WTC11 (cell line): ENCODE measurements around the gene PCDHGA9.
"Not testable (repeated sequence)": the region's sequence is repeated elsewhere in the genome, so short reads cannot be mapped to it uniquely, and the experiment has no call there.

ENCODE experiments used
- CBFB ChIP-seq: sonication (generic); formaldehyde crosslinking; IDR thresholded peaks from 2 replicates; pipeline ENCODE4 v1.8.1; 2022; ENCODE audit warnings: mild to moderate bottlenecking, low read depth, missing genetic modification reagents
- CREB1 ChIP-seq: sonication (generic); formaldehyde crosslinking; IDR thresholded peaks from 2 replicates; pipeline ENCODE4 v1.8.0; 2023; ENCODE audit warnings: mild to moderate bottlenecking, missing genetic modification reagents
- FOXJ3 ChIP-seq: sonication (generic); formaldehyde crosslinking; IDR thresholded peaks from 2 replicates; pipeline ENCODE4 v1.9.0; 2021; ENCODE audit warnings: missing genetic modification reagents, mild to moderate bottlenecking, borderline replicate concordance
- JUN ChIP-seq: sonication (generic); formaldehyde crosslinking; IDR thresholded peaks from 2 replicates; pipeline ENCODE4 v1.8.0; 2023; ENCODE audit warnings: mild to moderate bottlenecking, missing genetic modification reagents
- NFE2L1 ChIP-seq: sonication (generic); formaldehyde crosslinking; IDR thresholded peaks from 2 replicates; pipeline ENCODE4 v1.8.1; 2023; ENCODE audit warnings: missing genetic modification reagents
- NR2C2 ChIP-seq: sonication (generic); formaldehyde crosslinking; IDR thresholded peaks from 2 replicates; pipeline ENCODE4 v1.8.0; 2022; ENCODE audit warnings: mild to moderate bottlenecking, missing genetic modification reagents
- SOX15 ChIP-seq: fragments of 250-450 bp; sonication (Bioruptor Pico); IDR thresholded peaks from 2 replicates; pipeline ENCODE4 v1.9.0; 2021; ENCODE audit warnings: mild to moderate bottlenecking
- ZNF317 ChIP-seq: sonication (generic); formaldehyde crosslinking; IDR thresholded peaks from 2 replicates; pipeline ENCODE4 v1.8.1; 2023; ENCODE audit warnings: low read depth, mild to moderate bottlenecking, moderate library complexity, missing genetic modification reagents, borderline replicate concordance
- ZNF671 ChIP-seq: fragments of 250-450 bp; sonication (Bioruptor Pico); IDR thresholded peaks from 2 replicates; pipeline ENCODE4 v1.8.0; 2021; ENCODE audit warnings: mild to moderate bottlenecking
- TF ChIP-seq, protein P1 (sequence below): fragments of 250-450 bp; sonication (Bioruptor Pico); conservative IDR thresholded peaks from 2 replicates; pipeline ENCODE4 v1.9.0; 2021; ENCODE audit warnings: mild to moderate bottlenecking
- TF ChIP-seq, protein P2 (sequence below): sonication (generic); formaldehyde crosslinking; IDR thresholded peaks from 2 replicates; pipeline ENCODE4 v1.8.1; 2022; ENCODE audit warnings: low read depth, missing genetic modification reagents, borderline replicate concordance
- TF ChIP-seq, protein P3 (sequence below): fragments of 200-600 bp; IDR thresholded peaks from 2 replicates; pipeline ENCODE4 v1.8.0; 2022; ENCODE audit warnings: antibody characterized with exemption
- TF ChIP-seq, protein P4 (sequence below): sonication (generic); formaldehyde crosslinking; IDR thresholded peaks from 2 replicates; pipeline ENCODE4 v1.8.0; 2022; ENCODE audit warnings: mild to moderate bottlenecking, missing genetic modification reagents

DNA sequence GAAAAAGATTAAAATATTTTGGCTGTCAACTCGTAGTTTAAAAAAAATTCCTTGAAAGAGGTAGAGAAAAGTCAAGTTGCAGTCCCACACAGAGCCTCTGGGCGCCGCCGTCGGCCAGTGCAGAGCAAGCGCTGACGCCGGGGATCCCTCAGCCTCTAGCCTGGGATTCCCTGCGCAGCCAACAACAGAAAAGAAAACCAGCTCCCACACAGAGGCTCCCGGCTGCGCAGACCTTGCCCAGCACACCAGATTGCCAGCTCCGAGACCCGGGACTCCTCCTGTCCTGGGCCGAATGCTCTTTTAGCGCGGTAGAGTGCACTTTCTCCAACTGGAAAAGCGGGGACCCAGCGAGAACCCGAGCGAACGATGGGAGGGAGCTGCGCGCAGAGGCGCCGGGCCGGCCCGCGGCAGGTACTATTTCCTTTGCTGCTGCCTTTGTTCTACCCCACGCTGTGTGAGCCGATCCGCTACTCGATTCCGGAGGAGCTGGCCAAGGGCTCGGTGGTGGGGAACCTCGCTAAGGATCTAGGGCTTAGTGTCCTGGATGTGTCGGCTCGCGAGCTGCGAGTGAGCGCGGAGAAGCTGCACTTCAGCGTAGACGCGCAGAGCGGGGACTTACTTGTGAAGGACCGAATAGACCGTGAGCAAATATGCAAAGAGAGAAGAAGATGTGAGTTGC is 15.1 kb downstream of the PCDHGA9 start, which contains the start of gene PCDHGB7:
- TF ChIP-seq NFE2L1 (CRISPR knock-in tag); CREB1; ZNF671 (CRISPR knock-in tag); NR2C2 (CRISPR knock-in tag); JUN; SOX15; FOXJ3; CBFB (CRISPR knock-in tag); ZNF317 (CRISPR knock-in tag): not testable (repeated sequence)
- TF ChIP-seq, protein P1, sequence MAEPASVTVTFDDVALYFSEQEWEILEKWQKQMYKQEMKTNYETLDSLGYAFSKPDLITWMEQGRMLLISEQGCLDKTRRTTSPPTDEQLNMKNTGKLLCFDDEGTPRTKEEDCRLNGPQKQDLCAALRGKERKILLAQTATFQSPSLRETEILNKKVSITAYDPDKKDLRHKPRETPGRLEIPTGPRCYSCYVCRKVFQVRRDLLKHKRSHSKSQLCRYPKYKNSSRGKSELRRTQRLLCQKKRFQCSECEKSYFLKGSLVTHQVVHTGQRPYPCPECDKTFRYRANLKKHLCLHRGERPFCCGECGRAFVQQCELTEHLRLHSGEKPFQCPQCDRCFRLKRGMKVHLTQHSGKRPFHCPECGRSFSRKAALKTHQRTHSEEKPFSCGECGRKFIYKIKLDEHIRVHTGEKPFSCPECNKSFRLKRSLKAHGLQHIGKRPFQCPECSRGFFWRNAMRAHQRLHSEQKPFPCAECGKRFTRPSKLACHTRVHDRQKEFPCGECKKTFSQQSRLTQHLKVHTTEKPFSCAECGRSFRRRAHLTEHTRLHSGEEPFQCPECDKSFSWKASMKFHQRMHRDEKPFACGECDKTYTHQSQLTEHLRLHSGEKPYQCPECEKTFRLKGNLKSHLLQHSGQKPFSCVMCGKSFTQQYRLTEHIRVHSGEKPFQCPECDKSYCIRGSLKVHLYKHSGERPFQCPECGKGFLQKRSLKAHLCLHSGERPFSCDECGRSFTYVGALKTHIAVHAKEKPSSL (CRISPR knock-in tag) = not testable (repeated sequence)
- TF ChIP-seq, protein P2, sequence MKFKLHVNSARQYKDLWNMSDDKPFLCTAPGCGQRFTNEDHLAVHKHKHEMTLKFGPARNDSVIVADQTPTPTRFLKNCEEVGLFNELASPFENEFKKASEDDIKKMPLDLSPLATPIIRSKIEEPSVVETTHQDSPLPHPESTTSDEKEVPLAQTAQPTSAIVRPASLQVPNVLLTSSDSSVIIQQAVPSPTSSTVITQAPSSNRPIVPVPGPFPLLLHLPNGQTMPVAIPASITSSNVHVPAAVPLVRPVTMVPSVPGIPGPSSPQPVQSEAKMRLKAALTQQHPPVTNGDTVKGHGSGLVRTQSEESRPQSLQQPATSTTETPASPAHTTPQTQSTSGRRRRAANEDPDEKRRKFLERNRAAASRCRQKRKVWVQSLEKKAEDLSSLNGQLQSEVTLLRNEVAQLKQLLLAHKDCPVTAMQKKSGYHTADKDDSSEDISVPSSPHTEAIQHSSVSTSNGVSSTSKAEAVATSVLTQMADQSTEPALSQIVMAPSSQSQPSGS = not testable (repeated sequence)
- TF ChIP-seq, protein P3, sequence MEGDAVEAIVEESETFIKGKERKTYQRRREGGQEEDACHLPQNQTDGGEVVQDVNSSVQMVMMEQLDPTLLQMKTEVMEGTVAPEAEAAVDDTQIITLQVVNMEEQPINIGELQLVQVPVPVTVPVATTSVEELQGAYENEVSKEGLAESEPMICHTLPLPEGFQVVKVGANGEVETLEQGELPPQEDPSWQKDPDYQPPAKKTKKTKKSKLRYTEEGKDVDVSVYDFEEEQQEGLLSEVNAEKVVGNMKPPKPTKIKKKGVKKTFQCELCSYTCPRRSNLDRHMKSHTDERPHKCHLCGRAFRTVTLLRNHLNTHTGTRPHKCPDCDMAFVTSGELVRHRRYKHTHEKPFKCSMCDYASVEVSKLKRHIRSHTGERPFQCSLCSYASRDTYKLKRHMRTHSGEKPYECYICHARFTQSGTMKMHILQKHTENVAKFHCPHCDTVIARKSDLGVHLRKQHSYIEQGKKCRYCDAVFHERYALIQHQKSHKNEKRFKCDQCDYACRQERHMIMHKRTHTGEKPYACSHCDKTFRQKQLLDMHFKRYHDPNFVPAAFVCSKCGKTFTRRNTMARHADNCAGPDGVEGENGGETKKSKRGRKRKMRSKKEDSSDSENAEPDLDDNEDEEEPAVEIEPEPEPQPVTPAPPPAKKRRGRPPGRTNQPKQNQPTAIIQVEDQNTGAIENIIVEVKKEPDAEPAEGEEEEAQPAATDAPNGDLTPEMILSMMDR = peak; percentile 70; the same call in 1 of the 2 replicates
- TF ChIP-seq, protein P4, sequence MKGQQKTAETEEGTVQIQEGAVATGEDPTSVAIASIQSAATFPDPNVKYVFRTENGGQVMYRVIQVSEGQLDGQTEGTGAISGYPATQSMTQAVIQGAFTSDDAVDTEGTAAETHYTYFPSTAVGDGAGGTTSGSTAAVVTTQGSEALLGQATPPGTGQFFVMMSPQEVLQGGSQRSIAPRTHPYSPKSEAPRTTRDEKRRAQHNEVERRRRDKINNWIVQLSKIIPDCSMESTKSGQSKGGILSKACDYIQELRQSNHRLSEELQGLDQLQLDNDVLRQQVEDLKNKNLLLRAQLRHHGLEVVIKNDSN (CRISPR knock-in tag) = not testable (repeated sequence)
